GM06990 (cell line): ENCODE data around the gene POLL.

Experiments
- DNase-seq: peaks from one replicate; pipeline ENCODE4 v3.0.0-alpha.2; 2011; ENCODE audit not compliant: insufficient read length; ENCODE audit errors: extremely low read depth
- H3K27me3 ChIP-seq: replicated peaks from 2 replicates; pipeline ENCODE4 v1.6.0; 2011; ENCODE audit warnings: low read length; ENCODE audit not compliant: control insufficient read depth, insufficient read depth
- H3K36me3 ChIP-seq: 2 replicates; pipeline ENCODE4 v1.5.1; 2011; ENCODE audit warnings: low read length; ENCODE audit not compliant: control insufficient read depth, insufficient read depth
- H3K4me3 ChIP-seq: replicated peaks from 2 replicates; pipeline ENCODE4 v1.5.1; 2011; ENCODE audit warnings: low read depth, mild to moderate bottlenecking, control low read depth, low read length
- CTCF ChIP-seq: IDR thresholded peaks from 2 replicates; pipeline ENCODE4 v1.5.1; 2011; ENCODE audit warnings: low read length, control low read depth, mild to moderate bottlenecking, inconsistent platforms; ENCODE audit not compliant: insufficient read depth, poor library complexity, severe bottlenecking

POLL gene

GRCh38 chr10:101557541-101557940 is 30.5 kb downstream of the POLL start:
- no peak for TF ChIP-seq CTCF
- no peak for DNase-seq
- Histone ChIP-seq H3K27me3 (no peaks in the 10 kb centered on the region), H3K36me3 (no peaks in the 10 kb centered on the region), H3K4me3 (no peak overlapping the region)

- Histone ChIP-seq H3K4me3 (no peak overlapping the region), H3K36me3 (no peaks in the 10 kb centered on the region; the same call in 1 of the 2 replicates), H3K27me3 (no peaks in the 10 kb centered on the region)
- no peak for TF ChIP-seq CTCF
- DNase-seq = no peak
Observed at GRCh38 chr10:101552442-101552841, 35.6 kb downstream of the POLL start.

- Histone ChIP-seq H3K4me3 (no peak overlapping the region), H3K27me3 (no peaks in the 10 kb centered on the region), H3K36me3 (no peaks in the 10 kb centered on the region; the same call in 1 of the 2 replicates)
- no peak for DNase-seq
- no peak for TF ChIP-seq CTCF
Observed at GRCh38 chr10:101550965-101551364, 37.1 kb downstream of the POLL start.

GRCh38 chr10:101545898-101546297 is 42.2 kb downstream of the POLL start:
- no peak for DNase-seq
- Histone ChIP-seq H3K27me3 (no peaks in the 10 kb centered on the region), H3K4me3 (no peak overlapping the region), H3K36me3 (no peaks in the 10 kb centered on the region)
- no peak for TF ChIP-seq CTCF

- no peak for DNase-seq
- Histone ChIP-seq H3K4me3 (no peak overlapping the region), H3K27me3 (no peaks in the 10 kb centered on the region), H3K36me3 (no peaks in the 10 kb centered on the region; the same call in 1 of the 2 replicates)
- no peak for TF ChIP-seq CTCF
Observed at GRCh38 chr10:101538446-101538845, 49.6 kb downstream of the POLL start.

- H3K36me3 ChIP-seq = no peaks in the 10 kb centered on the region; the same call in 1 of the 2 replicates
Observed at GRCh38 chr10:101536800-101537199, 51.3 kb downstream of the POLL start.

More at GRCh38 chr10:101536800-101537199, 51.3 kb downstream of the POLL start:
- no peak overlapping the region for H3K4me3 ChIP-seq
- no peaks in the 10 kb centered on the region for H3K27me3 ChIP-seq
- peak; percentile 53 for TF ChIP-seq CTCF
- DNase-seq = no peak
